HG03460 (cell line): ENCODE measurements around the gene VIPR2.
"Not testable (repeated sequence)": the region's sequence is repeated elsewhere in the genome, so short reads cannot be mapped to it uniquely, and the experiment has no call there.

Experiments
- ATAC-seq: cut with Tn5 transposase; IDR thresholded peaks from one replicate; pipeline ENCODE4 v1.9.1; 2021; ENCODE audit not compliant: unreplicated experiment

Gene VIPR2

DNA sequence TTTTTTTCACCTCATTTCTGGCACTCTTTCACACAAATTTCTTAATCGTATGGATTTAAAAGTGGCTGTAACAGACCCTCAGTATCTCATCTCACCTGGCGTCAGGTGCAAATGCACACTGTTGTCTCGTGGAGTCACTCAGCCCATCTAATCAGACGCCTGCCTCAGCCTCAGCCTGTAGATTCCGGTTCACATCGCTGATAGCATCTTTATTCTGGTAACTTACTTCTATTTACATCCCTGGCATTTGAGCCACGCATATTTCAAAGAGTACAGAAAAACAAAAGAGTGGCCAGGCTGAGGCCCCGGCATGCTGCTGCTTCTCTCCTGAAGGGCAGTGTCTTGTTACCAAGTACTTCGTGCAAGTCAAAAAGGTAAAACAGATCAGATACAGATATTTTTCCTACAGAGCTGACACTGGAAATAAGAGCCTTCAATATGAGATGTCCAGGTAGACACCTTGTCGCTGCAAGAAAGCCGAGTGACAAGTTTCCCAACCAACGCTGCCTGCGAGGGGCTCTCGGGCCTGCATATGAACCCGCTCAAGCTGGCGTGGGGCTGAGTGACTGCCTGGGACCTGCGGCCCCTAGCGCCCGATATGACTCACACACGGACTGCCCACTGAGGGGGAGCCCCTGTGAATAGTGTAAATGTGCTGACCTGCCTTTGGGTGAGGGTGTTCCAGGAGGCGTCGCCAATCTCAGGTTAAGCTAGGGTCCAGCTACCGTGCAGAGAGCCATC, 4.3 kb downstream of the VIPR2 start:
- ATAC-seq: no peak

DNA sequence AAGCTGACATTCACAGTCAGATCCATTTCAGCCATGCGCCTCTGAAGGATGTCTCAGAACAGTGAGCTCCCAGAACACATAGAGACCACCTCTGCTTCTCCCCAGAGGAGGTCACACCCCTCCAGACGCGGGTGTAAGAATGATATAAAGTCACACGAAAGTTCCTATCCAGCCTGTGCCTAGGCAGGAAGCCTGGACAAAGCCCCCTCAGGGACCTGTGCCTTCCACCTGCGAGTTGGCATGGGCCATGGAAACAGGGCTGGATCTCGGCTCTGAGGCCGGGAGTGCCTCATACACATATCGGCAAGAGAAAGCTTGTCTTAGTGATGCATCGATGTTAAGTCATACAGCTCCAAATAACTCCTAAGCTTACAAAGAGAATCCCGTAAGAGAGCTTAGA, 5.0 kb downstream of the VIPR2 start:
- no peak for ATAC-seq

DNA sequence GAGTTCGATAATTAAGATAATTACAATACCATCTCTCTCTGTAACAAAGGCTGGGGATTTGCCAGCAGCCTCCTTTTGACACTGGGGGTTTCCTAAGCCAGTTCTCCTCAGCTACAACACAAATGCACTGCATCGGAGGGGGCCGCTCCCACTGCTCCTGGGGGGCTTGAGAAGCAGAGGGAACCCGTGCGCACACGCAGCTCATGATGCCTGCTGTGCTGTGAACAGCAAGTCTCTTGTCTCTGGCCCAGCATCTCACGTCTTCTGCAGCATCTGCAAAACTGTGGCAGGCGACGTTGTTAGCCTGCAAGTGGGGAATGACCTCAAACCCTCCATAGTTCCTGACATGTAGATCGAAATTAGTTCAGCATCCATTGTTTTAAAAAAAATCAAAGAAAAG, 5.5 kb downstream of the VIPR2 start:
- no peak for ATAC-seq

DNA sequence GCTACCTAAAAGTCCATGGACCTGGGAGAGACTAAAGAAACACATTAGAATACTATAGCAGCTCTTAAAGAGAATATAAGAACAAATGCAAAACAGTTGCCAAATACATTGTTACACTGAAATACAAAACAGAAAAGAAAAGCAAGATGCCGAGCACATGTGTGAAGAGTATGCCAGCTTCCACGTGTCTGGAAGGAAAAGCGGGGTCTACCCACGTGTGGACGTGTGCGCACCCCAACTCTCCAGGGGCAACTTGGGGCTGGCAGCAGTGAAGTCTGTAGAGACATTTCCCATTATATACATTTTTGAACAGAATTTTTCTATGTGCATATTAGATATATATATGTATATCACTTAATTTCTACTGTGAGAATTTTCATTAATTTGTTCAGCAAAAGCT, 6.2 kb downstream of the VIPR2 start:
- no peak for ATAC-seq

DNA sequence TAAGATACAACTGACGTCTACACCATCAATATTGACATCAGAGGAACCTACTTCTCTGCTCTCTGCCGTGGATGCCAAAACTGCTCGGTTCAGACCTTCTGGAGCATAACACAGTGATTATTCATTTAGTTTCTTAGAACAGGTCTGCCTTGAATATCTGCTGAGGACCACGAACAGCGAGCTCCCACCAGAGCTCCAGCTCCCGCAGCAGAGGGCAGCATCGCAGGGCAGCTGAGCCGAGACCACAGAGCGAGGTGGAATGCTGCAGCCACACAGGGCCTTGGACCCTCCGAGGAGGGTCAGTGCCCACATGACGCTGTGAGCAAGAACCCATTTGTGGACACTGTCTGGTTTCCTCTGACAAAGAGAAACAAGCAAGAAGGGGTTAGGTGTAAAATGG, 6.8 kb downstream of the VIPR2 start:
- ATAC-seq: no peak

DNA sequence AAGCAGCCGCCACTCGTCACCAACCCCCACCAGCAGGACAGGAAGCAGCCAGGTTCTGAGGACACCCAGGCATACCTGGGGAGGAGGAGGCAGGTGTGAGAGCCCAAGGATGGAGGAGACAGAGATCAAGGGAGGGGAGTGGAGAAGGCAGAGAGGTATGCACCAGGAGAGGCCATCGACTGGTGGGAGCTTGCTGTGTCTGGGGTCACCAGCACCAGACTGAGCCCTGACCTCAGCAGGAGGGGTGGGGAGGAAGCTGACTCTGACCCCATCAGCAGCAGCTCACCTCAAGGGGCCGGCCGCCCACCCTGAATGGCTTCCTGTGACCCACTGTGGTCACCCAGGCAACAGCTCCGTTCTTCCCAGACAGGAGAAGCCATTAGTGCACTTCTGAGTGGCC, 7.8 kb downstream of the VIPR2 start:
- no peak for ATAC-seq

DNA sequence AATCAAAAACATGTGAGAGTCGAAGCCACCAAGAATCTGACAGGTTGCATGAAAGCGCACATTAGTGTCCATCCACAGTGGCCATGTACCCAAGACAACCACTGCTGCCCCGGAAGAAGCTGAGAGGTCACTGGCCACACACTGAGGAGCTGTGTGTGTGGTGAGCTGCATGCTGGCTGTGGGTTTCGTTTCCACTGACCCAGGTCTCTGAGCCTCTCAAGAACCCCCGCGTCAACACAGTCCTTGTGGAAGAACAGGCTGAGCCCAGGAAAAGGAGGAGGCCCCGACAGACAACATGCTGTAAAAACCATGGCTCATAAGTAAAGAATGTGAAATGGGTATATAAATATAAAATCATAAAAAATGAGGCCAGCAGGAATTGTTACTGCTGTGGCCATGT, 8.2 kb downstream of the VIPR2 start:
- no peak for ATAC-seq

DNA sequence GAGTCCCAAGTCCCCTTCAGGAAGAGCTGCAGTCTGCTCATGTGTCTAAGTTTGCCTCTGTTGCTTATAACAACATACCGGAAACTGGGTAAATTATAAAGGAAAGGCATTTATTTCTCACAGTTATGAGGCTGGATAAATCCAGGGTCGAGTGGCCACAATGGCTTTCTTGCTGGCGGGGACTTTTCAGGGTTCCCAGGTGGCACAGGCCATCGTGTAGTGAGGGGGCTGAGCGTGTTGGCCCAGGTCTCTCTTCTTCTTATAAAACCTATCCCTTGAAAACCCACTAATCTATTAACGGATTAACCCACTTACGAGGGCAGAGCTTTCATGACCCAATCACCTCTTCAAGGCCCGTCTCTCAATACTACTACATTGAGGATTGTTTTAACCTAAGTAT, 8.7 kb downstream of the VIPR2 start:
- ATAC-seq: no peak

DNA sequence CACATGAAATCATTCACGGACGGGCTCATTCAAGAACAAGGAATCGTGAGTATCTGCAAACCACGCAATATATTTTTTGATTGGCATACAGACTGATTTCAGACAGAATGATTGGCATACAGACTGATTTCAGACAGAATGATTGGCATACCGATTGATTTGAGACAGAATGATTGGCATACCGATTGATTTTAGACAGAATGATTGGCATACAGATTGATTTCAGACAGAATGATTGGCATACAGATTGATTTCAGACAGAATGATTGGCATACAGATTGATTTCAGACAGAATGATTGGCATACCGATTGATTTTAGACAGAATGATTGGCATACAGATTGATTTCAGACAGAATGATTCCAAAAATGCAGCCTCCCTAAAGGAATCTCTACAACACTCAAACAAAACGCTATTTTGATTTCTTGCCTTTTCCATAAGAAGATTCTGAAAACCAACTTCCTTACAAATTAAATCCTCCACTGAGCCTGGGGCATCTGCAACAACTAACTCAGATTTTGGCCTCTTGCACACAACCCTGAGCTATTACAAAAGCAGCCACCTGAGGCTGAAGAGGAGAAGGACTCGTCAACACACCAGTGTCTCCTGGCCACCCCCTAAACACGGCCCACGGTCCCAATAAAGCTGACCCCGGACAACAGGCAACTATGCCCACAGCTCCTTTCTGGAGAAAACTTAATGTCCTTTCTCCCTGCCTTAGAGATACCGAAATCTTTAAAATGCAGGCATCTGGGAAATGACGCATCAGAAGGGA, 11.8 kb downstream of the VIPR2 start:
- not testable (repeated sequence) for ATAC-seq

DNA sequence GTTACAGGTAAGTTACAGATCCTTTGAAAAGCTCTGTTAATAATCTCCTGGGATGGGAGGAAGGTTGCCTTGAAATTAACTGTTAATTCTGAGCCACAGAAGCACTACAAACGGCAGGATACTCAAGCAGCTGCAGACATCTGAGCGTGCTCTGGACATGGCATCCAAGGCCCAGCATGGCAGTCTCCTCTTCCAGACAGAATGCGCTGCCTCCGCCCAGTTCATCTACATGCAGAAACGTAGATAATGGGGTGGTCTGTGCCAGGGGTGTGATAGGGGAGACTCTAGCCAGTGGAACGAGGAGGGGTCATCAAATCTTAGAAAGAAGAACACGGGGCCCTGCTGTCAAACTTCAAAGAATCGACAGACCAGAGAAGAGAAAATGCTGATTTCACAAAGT, 13.8 kb downstream of the VIPR2 start:
- no peak for ATAC-seq

DNA sequence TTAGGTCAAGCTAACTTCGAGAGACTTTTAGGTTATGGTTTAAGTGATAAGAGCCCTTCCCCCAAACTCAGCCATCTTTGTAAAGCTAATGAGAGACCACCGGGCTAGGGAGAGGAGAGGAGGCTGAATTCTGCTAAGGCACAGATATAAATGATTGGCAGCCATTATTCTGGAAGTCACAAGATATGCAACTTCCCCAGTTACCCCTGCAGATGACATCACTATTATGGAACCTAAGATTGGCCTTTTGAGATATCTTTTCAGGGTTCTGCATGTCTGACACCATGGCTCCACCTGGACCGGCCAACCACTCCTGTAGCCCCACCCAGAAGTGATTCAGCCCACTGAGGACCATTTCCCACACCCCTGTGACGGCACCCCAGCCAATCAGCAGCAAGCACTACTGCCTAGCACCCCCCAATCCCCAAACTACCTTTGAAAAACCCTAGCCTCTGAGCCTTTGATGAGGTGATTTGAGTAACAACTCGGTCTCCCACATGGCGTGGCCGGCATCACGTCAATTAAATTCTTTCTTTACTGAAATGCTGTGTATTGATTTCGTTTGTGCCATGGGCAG, 14.4 kb downstream of the VIPR2 start:
- no peak for ATAC-seq

DNA sequence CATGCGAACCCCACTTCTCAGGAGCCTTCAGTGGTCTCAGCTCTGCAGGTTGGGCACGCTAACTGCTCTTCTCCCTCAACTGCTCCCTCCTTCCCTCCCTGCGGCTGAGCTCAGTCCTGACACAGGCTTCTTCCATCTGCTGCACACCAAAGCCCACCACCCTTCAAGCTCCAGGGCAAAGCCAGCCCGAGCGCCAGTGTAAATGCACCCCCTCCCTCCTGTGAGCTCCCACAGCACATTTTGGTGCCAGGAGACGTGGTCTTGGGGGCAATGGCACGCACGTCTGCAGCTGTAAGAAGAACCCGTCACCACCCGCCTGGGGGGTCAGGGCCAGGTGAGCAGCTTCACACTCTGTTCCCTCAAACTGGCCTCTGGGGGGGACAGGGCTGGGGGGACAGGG, 15.9 kb downstream of the VIPR2 start:
- ATAC-seq: no peak

DNA sequence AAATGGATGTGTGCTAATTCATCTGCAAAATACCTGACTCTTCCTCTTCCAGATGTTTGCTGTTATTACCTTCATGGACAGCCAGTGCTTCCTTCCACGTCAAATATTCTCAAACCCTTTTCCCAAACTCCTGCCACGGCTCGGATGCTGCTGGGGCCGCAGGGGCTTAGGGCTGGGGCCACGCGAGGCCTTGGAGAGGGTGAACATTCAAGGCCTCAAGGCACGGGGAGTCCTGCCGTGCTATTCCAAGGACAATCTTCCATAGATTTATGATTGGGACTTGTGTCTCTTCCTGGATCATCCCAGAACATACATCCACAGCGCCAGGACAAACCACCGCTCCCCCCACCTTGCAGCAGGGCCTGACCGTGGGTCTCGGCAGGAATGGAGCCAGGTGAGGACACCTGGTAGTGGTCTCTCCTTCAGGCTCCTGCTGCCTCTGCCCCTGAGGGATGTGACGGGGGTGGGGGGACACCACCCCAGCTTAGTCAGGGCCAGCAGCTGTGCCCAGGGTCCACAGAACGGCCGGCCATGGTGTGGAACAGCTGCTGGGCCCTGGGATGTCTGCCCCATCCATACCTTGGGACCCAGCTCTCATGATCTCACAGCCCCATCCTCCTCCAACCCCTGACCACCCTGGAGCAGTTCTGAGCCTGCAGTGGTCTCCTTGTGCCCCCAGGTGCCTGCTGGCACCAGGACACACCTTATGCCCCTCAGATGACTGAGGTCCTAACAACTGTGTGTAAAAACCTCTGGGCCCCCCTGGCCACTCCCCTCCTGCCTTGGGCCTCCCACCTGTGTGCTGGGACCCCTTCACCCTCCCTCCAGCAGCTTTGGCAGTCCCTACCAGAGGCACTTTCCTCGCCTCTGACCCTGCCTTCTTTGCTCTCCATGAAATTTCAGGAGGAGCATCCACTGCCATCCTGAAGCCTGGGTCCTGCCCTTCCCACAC, 16.7 kb downstream of the VIPR2 start:
- ATAC-seq: no peak

DNA sequence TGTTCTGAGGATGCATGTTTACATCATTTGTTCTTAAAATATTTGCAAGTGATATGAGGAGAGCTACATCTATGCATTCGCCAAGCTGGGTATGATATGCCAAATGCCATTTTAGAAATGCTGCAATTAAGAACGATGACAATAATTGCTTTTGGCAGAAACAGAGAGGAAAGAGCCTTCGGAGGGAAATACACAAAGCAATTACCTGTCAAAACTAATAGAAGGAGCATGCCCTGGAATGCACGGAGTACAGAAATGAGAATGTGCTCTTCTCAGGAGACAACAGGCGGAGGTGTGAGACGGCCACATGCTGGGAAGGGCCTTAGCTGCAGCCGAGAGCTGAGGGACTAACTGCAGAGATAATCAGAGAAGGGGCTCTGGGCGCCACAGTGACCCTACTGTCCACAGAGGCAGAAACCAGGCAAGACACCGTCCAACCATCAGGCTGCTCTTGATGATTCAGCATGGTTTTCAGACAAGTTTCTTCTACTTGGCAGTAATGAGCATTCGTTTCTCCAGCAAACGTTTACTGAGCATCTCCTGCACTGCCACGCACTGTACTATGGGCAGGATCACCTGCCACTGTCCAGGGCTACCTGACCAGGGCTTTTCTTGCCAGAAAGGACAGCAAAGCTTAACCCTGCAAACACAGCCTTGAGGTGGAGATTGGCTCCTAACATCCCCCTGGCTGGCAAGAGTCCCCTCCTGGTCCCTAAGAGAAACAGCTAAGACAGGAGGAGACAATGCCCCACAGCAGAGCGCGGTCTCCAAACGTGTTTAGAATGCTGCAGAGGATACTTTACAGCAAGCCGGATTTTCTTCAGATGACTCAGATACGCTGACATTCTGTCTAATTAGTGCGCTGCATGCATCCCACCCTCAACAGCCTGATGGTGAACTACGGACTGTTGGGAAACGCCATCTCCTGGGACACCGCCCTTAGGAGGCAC, 18.1 kb downstream of the VIPR2 start:
- ATAC-seq: no peak

DNA sequence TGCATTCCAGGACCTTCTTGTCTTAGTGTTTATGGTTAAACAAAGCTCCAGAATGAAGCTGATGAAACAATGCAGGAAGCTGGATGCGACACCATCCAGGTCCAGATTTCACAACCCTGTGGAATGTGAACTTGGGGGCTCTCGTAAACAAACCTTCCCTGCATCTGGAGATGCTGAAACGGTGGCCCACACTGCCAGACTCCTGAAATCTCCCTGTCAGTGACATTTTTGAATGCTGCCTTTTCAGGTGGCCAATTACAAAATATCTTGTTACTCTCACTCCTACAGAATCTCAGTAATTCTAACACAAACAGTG, 18.8 kb downstream of the VIPR2 start:
- no peak for ATAC-seq

DNA sequence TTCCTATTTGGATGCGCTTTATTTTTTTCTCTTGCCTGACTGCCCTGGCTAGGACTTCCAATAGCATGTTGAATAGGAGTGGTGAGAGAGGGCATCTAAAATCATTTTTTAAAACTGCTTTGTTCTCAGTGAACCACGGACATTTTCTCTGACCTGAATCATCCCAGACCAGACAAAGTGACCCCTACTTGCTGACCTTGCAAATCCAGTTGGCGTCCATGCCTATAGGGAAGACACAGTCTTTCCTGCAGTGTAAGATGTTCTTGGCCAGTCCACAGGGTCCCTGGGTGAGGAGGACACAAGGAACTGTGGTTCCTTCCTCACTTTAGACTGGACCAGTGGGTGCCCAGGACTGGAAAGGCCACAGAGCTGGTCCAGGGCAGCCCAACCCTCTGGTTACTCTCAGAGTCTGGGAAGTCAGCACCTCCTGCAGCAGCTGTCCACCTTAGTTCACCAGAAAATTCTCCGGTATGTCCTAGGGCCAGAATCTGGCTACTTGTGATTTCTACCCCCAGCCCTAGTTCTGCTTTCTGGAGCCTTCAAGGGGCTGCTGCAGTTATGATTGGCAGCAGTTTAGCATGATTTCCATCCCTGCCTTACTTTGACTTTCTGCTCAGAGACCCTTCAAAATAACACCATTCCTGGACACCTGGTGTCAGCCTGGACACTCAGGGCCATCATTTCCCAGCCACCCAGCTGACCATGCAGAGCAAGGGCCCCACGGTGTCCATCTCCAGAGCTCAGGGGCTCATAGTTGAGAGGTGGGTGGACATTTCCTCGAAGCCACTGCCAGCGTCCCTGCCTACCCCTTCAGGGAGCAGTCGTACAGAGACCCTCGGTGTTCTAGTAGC, 19.3 kb downstream of the VIPR2 start:
- no peak for ATAC-seq

DNA sequence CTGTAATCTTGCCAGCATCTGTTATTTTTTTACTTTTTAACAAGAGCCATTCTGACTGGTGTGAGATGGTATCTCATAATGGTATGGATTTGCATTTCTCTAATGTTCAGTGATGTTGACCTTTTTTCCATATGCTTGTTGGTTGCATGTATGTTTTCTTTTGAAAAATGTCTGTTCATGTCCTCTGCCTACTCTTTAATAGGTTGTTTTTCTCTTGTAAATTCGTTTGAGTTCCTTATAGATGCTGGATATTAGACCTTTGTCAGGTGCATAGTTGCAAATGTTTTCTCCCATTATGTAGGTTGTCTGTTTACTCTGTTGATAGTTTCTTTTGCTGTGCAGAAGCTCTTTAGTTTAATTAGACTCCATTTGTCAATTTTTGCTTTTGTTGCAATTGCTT, 20.9 kb downstream of the VIPR2 start:
- not testable (repeated sequence) for ATAC-seq

DNA sequence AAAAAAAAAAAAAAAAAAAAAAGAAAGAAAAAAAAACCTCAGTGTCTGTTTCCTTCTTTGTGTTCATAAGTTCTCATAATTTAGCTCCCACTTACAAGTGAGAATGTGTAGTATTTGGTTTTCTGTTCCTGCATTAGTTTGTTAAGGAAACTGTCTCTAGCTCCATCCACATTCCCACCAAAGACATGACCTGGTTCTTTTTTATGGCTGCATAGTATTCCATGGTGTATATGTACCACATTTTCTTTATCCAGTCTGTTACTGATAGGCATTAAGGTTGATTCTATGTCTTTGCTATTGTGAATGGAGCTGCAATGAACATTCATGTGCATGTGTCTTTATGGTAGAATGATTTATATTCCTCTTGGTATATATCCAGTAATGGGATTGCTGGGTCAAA, 21.4 kb downstream of the VIPR2 start:
- ATAC-seq: not testable (repeated sequence)

DNA sequence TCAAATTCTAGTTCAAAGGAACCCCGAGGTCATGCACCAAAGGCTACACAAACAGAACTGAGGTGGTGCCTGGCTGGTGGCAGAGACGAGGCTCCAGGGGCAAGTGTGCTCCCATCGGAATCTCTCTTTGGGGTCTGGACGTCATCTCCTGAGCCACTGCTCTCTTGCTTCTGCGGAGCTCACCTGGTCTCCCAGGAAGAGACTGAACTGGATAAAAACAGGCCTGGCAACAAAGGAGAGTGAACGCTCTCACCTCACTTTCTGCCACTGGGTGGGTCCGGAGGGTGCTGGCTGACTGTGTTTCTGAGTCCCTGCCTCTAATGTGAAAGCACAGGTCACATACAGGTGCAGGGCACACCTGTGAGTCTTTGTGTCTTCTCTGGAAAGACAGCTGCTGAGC, 22.4 kb downstream of the VIPR2 start:
- ATAC-seq: no peak
